Mesendoderm (in vitro differentiated cells): ENCODE data around the gene RTBDN.
"Not testable (repeated sequence)": the region's sequence is repeated elsewhere in the genome, so short reads cannot be mapped to it uniquely, and the experiment has no call there.

Experiments
- DNase-seq: peaks from one replicate; pipeline ENCODE4 v3.0.0; 2013
- H2AK5ac ChIP-seq: 2 replicates; pipeline ENCODE4 v1.6.1; 2013; ENCODE audit warnings: low read length, inconsistent platforms
- H2BK120ac ChIP-seq: 2 replicates; pipeline ENCODE4 v1.6.1; 2013; ENCODE audit warnings: low read depth, mild to moderate bottlenecking, low read length, moderate library complexity, mixed read lengths
- H2BK15ac ChIP-seq: replicated peaks from 2 replicates; pipeline ENCODE4 v1.6.1; 2013; ENCODE audit warnings: low read depth, mild to moderate bottlenecking, moderate library complexity
- H2BK5ac ChIP-seq: 2 replicates; pipeline ENCODE4 v1.6.1; 2013; ENCODE audit warnings: low read length, inconsistent platforms
- H3K18ac ChIP-seq: 2 replicates; pipeline ENCODE4 v1.6.1; 2013; ENCODE audit warnings: mild to moderate bottlenecking, low read length, mixed read lengths
- H3K23ac ChIP-seq: one replicate; pipeline ENCODE4 v1.6.1; 2013; ENCODE audit warnings: low read length
- H3K27ac ChIP-seq: 2 replicates; pipeline ENCODE4 v1.5.1; 2013; ENCODE audit warnings: low read depth, mild to moderate bottlenecking, inconsistent platforms, low read length, moderate library complexity
- H3K27me3 ChIP-seq: 2 replicates; pipeline ENCODE4 v1.6.1; 2013; ENCODE audit warnings: low read length, control low read depth, mild to moderate bottlenecking, inconsistent platforms; ENCODE audit not compliant: insufficient read depth, poor library complexity
- H3K36me3 ChIP-seq: 2 replicates; pipeline ENCODE4 v1.6.1; 2013; ENCODE audit warnings: low read length, inconsistent platforms; ENCODE audit not compliant: control insufficient read depth, insufficient read depth
- H3K4ac ChIP-seq: one replicate; pipeline ENCODE4 v1.6.1; 2013; ENCODE audit warnings: low read depth, mild to moderate bottlenecking, low read length, moderate library complexity
- H3K4me1 ChIP-seq: 2 replicates; pipeline ENCODE4 v1.6.1; 2013; ENCODE audit warnings: low read depth, low read length, inconsistent platforms; ENCODE audit not compliant: control insufficient read depth
- H3K4me2 ChIP-seq: 2 replicates; pipeline ENCODE4 v1.6.1; 2013; ENCODE audit warnings: low read length
- H3K4me3 ChIP-seq: 2 replicates; pipeline ENCODE4 v1.5.1; 2013; ENCODE audit warnings: mild to moderate bottlenecking, low read length
- H3K56ac ChIP-seq: one replicate; pipeline ENCODE4 v1.6.1; 2013; ENCODE audit warnings: low read length
- H3K79me1 ChIP-seq: 2 replicates; pipeline ENCODE4 v1.6.1; 2013; ENCODE audit warnings: low read length, inconsistent platforms
- H3K79me2 ChIP-seq: 2 replicates; pipeline ENCODE4 v1.6.1; 2013; ENCODE audit warnings: mild to moderate bottlenecking, low read length; ENCODE audit not compliant: control insufficient read depth, insufficient read depth
- H3K9ac ChIP-seq: 2 replicates; pipeline ENCODE4 v1.6.1; 2013; ENCODE audit warnings: low read length, inconsistent platforms
- H4K5ac ChIP-seq: one replicate; pipeline ENCODE4 v1.6.1; 2013; ENCODE audit warnings: low read length
- H4K8ac ChIP-seq: one replicate; pipeline ENCODE4 v1.6.1; 2013; ENCODE audit warnings: low read depth, mild to moderate bottlenecking, control low read depth, low read length, moderate library complexity
- WGBS: extraction: QIAGEN DNeasy Blood & Tissue Kit; methylation state at CpG from one replicate; pipeline ENCODE4 v1.1.7; 2013; ENCODE audit warnings: low lambda C conversion rate, missing lambda C conversion rate; ENCODE audit not compliant: insufficient coverage; ENCODE audit errors: extremely low coverage; 5-methylcytosine and 5-hydroxymethylcytosine counted together

RTBDN gene

GRCh38 chr19:12797607-12798006 lies 36.8 kb downstream of the RTBDN start:
- not testable (repeated sequence) for H3K4me3 ChIP-seq, H3K36me3 ChIP-seq, H4K8ac ChIP-seq, H3K4me2 ChIP-seq, H3K23ac ChIP-seq, H2AK5ac ChIP-seq, H3K27ac ChIP-seq, H3K79me2 ChIP-seq, H2BK120ac ChIP-seq, DNase-seq, H3K18ac ChIP-seq, H3K27me3 ChIP-seq, H3K56ac ChIP-seq, H4K5ac ChIP-seq, H3K79me1 ChIP-seq, H2BK15ac ChIP-seq, H2BK5ac ChIP-seq, H3K4ac ChIP-seq, H3K4me1 ChIP-seq, H3K9ac ChIP-seq
- WGBS = no CpG with 5 or more reads among the region's 7 CpGs

DNA sequence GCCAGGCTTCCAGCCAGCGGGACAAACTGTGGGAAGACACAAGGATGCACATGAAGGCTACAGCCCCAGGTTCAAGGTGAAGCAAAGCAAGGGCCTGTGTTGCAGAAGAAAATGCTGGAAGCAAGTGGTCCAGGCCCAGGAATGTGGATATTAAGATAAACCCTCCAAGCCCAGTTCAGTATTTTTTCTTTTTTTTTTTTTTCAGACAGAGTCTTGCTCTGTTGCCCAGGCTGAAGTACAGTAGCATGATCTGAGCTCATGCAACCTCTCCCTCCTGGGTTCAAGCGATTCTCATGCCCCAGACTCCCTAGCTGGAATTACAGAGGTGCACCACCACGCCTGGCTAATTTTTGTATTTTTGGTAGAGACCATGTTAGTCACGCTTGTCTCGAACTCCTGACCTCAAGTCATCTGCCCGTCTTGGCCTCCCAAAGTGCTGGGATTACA lies 37.2 kb downstream of the RTBDN start:
- H2BK120ac ChIP-seq = no peak overlapping the region
- H3K23ac ChIP-seq = no peak overlapping the region
- peaks cover 4% of the 10 kb centered on the region for H3K79me2 ChIP-seq
- no peak overlapping the region for H3K18ac ChIP-seq
- no peak overlapping the region for H3K4me3 ChIP-seq
- H2AK5ac ChIP-seq = no peak overlapping the region
- H3K27me3 ChIP-seq = no peaks in the 10 kb centered on the region
- WGBS = no CpG with 5 or more reads among the region's 6 CpGs
- no peak overlapping the region for H3K4ac ChIP-seq
- H2BK5ac ChIP-seq = no peak overlapping the region
- H2BK15ac ChIP-seq = no peak overlapping the region
- peaks cover 6% of the 10 kb centered on the region for H3K4me1 ChIP-seq
- H3K36me3 ChIP-seq = peaks cover 2% of the 10 kb centered on the region
- H3K27ac ChIP-seq = no peak overlapping the region
- peaks cover 7% of the 10 kb centered on the region for H3K79me1 ChIP-seq
- DNase-seq = no peak
- H3K4me2 ChIP-seq = no peak overlapping the region
- no peak overlapping the region for H3K9ac ChIP-seq
- no peak overlapping the region for H4K8ac ChIP-seq
- no peak overlapping the region for H4K5ac ChIP-seq
- no peak overlapping the region for H3K56ac ChIP-seq

DNA sequence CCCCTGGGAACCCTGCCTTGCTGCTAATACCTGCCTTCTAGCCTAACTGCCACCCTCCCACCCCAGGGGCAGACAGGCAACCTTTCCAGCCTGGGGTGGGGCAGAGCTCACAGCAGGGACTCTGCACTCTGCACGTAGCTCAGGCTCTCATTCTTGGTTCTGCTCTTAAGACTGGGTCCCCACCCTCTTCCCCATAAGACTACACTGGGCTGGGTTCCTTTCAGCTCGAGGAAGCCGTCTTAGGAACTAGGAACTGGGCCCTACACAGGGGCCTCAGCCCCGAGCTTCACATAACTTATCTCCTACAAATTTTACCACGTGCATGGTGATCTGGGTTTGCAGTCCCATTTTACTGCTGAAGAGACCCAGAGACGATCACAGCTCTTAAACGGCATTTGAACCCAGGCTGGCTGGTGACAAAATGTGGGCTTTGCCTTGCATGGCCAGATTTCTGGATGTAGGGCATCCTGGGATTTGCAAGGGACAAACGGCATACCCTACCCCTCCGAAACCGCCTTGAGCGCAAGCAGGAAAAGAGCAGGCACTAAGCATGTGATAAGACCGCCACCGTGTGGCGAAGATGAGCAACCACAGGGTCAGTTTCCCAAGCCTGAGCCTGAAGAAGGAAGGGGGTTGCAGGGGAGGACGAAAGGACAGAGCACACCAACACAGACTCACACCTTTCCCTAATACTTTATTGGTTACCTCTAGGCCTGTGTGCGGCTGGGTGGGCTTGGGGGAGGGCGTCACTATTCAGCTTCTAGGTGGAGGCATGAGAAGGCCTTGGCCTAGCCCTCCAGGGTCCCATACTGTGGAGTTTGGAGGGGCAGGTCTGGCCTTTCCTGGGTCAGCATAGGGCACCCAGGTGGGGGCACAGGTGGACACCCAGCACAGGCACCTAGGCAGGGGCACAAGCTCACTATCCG lies 38.0 kb downstream of the RTBDN start:
- Histone ChIP-seq H3K4ac (no peak overlapping the region), H3K9ac (peak overlapping the region; percentile 35), H2BK15ac (no peak overlapping the region), H3K27me3 (no peaks in the 10 kb centered on the region), H3K23ac (no peak overlapping the region), H3K56ac (peak overlapping the region; percentile 6), H2AK5ac (no peak overlapping the region), H4K8ac (no peak overlapping the region), H3K4me3 (no peak overlapping the region), H3K4me1 (peaks cover 6% of the 10 kb centered on the region), H2BK120ac (no peak overlapping the region), H3K79me2 (peaks cover 4% of the 10 kb centered on the region), H3K36me3 (peaks cover 2% of the 10 kb centered on the region), H3K27ac (no peak overlapping the region), H2BK5ac (no peak overlapping the region), H3K4me2 (no peak overlapping the region), H3K79me1 (peaks cover 7% of the 10 kb centered on the region), H4K5ac (no peak overlapping the region), H3K18ac (no peak overlapping the region)
- no CpG with 5 or more reads among the region's 18 CpGs for WGBS
- DNase-seq = peak; percentile 94

DNA sequence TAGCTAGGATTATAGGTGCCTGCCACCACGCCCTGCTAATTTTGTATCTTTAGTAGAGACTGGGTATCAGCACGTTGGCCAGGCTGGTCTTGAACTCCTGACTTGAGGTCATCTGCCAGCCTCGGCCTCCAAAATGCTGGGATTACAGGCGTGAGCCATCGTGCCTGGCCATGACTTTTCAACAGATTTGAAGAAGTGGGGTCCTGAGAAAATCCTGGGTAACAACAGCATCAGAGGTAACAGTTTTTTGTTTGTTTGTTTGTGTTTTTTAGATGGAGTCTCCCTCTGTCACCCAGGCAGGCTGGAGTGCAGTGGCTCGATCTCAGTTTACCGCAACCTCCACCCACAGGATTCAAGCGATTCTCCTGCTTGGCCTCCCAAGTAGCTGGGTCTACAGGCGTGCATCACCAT lies 39.4 kb downstream of the RTBDN start:
- H2AK5ac ChIP-seq = no peak overlapping the region
- no peak overlapping the region for H4K5ac ChIP-seq
- peaks cover 2% of the 10 kb centered on the region for H3K79me1 ChIP-seq
- H3K79me2 ChIP-seq = peaks cover 1% of the 10 kb centered on the region
- peaks cover 11% of the 10 kb centered on the region for H3K4me1 ChIP-seq
- no peak overlapping the region for H2BK15ac ChIP-seq
- no peak overlapping the region for H3K23ac ChIP-seq
- H4K8ac ChIP-seq = no peak overlapping the region
- H3K27ac ChIP-seq = no peak overlapping the region
- H3K4me2 ChIP-seq = no peak overlapping the region
- no peak overlapping the region for H2BK120ac ChIP-seq
- H3K36me3 ChIP-seq = peaks cover 2% of the 10 kb centered on the region
- no CpG with 5 or more reads among the region's 9 CpGs for WGBS
- H3K56ac ChIP-seq = no peak overlapping the region
- H3K27me3 ChIP-seq = no peaks in the 10 kb centered on the region
- no peak for DNase-seq
- no peak overlapping the region for H3K18ac ChIP-seq
- no peak overlapping the region for H3K4me3 ChIP-seq
- no peak overlapping the region for H3K4ac ChIP-seq
- H2BK5ac ChIP-seq = no peak overlapping the region
- no peak overlapping the region for H3K9ac ChIP-seq

- H3K4ac ChIP-seq = no peak overlapping the region
- peak overlapping the region; percentile 38 for H3K4me2 ChIP-seq
- H2BK15ac ChIP-seq = no peak overlapping the region
- no peak overlapping the region for H2AK5ac ChIP-seq
- no peaks in the 10 kb centered on the region for H3K27me3 ChIP-seq
- peak overlapping the region; percentile 85 for H3K56ac ChIP-seq
- no CpG with 5 or more reads among the region's 7 CpGs for WGBS
- H4K8ac ChIP-seq = no peak overlapping the region
- H2BK5ac ChIP-seq = no peak overlapping the region
- H4K5ac ChIP-seq = no peak overlapping the region
- H3K79me2 ChIP-seq = peaks cover 1% of the 10 kb centered on the region
- no peak overlapping the region for H3K18ac ChIP-seq
- peaks cover 11% of the 10 kb centered on the region for H3K4me1 ChIP-seq
- no peaks in the 10 kb centered on the region for H3K36me3 ChIP-seq
- no peak overlapping the region for H3K4me3 ChIP-seq
- no peak overlapping the region for H3K23ac ChIP-seq
- peak overlapping the region; percentile 69 for H3K9ac ChIP-seq
- peaks cover 2% of the 10 kb centered on the region for H3K79me1 ChIP-seq
- DNase-seq = no peak
- H3K27ac ChIP-seq = no peak overlapping the region
- no peak overlapping the region for H2BK120ac ChIP-seq
These were observed 40.0 kb downstream of the RTBDN start for GRCh38 chr19:12794196-12794941.
